GM19468 (cell line): Measurements from ENCODE around the gene PTGR1.
"Not testable (repeated sequence)": the region's sequence is repeated elsewhere in the genome, so short reads cannot be mapped to it uniquely, and the experiment has no call there.

ENCODE experiments used
- ATAC-seq: cut with Tn5 transposase; IDR thresholded peaks from one replicate; pipeline ENCODE4 v1.9.1; 2021; ENCODE audit warnings: mild to moderate bottlenecking, moderate library complexity, moderate number of reproducible peaks; ENCODE audit not compliant: unreplicated experiment; ENCODE audit errors: extremely low read depth

PTGR1 gene

DNA sequence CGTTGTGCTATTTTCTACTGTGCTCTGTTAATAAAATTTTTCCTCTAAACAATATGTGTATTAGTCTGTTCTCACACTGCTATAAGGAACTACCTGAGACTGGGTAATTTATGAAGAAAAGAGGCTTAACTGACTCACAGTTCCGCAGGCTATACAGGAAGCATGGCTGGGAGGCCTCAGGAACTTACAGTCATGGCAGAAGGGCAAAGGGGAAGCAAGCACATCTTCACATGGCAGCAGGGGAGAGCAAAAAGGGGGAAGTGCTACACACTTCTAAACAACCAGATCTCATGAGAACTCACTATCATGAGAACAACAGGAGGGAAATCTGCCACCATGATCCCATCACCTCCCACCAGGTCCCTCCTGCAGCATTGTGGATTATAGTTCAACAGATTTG is 44.0 kb downstream of the PTGR1 start:
- ATAC-seq: not testable (repeated sequence)

DNA sequence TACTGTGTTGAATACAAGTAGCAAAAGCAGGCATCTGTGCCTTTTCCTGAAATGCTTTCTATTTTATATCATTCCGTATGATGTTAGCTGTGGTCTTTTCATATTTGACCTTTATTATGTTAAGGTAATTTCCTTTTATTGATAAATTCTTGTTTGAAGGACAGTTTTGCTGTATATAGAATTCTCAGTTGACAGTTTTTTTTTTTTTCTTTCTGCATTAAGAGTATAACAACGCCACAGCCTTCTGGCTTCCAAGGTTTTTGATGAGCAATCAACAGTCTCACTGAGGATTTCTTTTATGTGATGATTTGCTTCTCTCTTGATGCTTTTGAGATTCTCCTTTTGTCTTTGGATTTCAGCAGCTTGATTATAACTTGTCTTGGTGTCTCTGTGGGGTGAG is 50.8 kb downstream of the PTGR1 start:
- ATAC-seq: no peak

DNA sequence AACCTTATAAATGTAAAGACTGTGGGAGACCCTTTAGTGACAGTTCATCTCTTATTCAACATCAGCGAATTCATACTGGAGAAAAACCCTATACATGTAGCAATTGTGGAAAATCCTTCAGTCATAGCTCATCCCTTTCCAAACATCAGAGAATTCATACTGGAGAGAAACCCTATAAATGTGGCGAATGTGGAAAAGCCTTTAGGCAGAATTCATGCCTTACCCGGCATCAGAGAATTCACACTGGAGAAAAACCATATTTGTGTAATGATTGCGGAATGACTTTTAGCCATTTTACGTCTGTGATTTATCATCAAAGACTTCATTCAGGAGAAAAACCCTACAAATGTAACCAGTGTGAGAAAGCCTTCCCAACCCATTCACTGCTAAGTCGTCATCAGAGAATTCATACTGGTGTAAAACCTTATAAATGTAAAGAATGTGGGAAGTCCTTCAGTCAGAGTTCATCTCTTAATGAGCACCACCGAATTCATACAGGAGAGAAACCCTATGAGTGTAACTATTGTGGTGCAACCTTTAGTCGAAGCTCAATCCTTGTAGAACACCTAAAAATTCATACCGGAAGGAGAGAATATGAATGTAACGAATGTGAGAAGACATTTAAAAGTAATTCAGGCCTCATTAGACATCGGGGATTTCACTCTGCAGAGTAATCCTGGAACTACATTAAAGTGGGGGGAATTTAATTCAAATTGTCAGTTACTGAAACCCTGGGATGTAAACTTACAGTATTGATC is 56.8 kb downstream of the PTGR1 start:
- no peak for ATAC-seq

DNA sequence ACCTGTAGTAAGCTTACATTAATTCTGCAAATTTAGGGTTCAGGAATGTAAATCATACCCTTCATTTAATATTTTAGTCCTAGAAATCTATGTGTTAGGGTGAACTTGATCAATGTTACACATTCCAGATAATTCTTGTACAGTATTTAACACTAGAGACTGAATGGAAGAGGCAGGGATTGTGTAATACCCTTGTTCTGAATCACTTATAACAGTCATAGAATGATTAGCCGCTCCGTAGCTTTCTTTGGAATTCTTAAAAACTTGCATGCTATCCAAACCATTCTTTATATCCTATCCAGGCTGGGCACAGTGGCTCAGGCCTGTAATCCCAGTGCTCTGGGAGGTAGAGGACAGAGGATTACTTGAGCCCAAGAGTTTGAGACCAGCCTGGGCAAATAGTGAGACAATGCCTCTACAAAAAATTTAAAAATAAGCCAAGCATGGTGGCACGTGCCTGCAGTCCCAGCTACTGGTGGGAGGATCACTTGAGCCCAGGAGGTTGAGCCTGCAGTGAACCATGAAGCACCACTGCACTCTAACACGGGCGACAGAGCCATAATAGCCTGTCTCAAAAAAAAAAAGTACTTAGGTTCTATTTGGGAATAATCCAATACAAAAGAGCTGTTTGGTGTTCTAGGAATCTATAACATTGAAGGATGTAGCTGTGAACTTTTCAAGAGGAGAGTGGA is 66.2 kb downstream of the PTGR1 start:
- ATAC-seq: no peak

GRCh38 chr9:111531716-111532115 is 67.7 kb downstream of the PTGR1 start:
- ATAC-seq: no peak

DNA sequence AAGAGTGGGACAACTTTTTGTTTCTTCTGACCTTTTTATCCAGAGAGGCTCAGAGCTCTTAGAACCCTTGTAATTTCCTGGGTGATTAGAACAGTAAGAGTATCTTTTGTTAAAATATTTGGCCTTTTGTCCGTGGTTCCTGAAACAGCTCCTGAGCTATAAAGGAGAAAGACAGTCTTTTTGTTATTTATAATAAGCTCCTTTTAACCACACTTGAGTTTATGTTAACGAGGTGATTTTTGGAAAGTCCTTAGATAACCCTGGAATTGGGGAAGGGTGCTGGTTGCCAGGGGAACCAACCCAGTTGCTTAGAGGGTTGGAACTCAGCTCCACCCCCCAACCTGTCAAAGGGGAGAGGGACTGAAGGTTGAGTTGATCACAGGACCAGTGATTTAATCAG is 69.7 kb downstream of the PTGR1 start:
- no peak for ATAC-seq

DNA sequence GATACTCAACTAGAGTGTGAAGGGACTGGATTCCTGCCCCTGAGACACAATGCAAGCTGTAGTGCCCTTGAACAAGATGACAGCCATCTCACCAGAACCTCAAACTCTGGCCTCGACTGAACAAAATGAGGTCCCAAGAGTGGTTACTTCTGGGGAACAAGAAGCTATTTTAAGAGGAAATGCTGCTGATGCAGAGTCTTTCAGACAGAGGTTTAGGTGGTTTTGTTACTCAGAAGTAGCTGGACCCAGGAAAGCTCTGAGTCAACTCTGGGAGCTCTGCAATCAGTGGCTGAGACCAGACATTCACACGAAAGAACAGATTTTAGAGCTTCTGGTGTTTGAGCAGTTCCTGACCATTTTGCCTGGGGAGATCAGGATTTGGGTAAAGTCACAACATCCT is 72.1 kb downstream of the PTGR1 start:
- ATAC-seq: no peak

- ATAC-seq: no peak
Observed at GRCh38 chr9:111525056-111525977, 74.1 kb downstream of the PTGR1 start, which contains the start of gene ZNF483. Gene ZNF483 (plus strand): TSS chr9:111525179. CDS start chr9:111527396, 2,217 bp downstream.

- no peak for ATAC-seq
Observed at GRCh38 chr9:111524731-111525055, 74.8 kb downstream of the PTGR1 start.

GRCh38 chr9:111516061-111516465 is 83.4 kb downstream of the PTGR1 start:
- no peak for ATAC-seq

GRCh38 chr9:111514967-111515366 is 84.5 kb downstream of the PTGR1 start:
- ATAC-seq: no peak
